ENCODE measurements around the gene NDUFS2.

- TF ChIP-seq, protein P1, sequence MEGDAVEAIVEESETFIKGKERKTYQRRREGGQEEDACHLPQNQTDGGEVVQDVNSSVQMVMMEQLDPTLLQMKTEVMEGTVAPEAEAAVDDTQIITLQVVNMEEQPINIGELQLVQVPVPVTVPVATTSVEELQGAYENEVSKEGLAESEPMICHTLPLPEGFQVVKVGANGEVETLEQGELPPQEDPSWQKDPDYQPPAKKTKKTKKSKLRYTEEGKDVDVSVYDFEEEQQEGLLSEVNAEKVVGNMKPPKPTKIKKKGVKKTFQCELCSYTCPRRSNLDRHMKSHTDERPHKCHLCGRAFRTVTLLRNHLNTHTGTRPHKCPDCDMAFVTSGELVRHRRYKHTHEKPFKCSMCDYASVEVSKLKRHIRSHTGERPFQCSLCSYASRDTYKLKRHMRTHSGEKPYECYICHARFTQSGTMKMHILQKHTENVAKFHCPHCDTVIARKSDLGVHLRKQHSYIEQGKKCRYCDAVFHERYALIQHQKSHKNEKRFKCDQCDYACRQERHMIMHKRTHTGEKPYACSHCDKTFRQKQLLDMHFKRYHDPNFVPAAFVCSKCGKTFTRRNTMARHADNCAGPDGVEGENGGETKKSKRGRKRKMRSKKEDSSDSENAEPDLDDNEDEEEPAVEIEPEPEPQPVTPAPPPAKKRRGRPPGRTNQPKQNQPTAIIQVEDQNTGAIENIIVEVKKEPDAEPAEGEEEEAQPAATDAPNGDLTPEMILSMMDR (IDR thresholded peaks at IDR 0.05), result no peak
- TF ChIP-seq POLR2AphosphoS5 (IDR thresholded peaks at IDR 0.05; ENCODE audit: low read depth, low read length) (no peak), SIN3A (IDR thresholded peaks at IDR 0.05; ENCODE audit: borderline replicate concordance, insufficient read depth, low read depth, low read length) (no peak), TCF7L2 (IDR thresholded peaks at IDR 0.05; ENCODE audit: low read depth, low read length) (no peak)
- TF ChIP-seq, protein P2, sequence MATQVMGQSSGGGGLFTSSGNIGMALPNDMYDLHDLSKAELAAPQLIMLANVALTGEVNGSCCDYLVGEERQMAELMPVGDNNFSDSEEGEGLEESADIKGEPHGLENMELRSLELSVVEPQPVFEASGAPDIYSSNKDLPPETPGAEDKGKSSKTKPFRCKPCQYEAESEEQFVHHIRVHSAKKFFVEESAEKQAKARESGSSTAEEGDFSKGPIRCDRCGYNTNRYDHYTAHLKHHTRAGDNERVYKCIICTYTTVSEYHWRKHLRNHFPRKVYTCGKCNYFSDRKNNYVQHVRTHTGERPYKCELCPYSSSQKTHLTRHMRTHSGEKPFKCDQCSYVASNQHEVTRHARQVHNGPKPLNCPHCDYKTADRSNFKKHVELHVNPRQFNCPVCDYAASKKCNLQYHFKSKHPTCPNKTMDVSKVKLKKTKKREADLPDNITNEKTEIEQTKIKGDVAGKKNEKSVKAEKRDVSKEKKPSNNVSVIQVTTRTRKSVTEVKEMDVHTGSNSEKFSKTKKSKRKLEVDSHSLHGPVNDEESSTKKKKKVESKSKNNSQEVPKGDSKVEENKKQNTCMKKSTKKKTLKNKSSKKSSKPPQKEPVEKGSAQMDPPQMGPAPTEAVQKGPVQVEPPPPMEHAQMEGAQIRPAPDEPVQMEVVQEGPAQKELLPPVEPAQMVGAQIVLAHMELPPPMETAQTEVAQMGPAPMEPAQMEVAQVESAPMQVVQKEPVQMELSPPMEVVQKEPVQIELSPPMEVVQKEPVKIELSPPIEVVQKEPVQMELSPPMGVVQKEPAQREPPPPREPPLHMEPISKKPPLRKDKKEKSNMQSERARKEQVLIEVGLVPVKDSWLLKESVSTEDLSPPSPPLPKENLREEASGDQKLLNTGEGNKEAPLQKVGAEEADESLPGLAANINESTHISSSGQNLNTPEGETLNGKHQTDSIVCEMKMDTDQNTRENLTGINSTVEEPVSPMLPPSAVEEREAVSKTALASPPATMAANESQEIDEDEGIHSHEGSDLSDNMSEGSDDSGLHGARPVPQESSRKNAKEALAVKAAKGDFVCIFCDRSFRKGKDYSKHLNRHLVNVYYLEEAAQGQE (IDR thresholded peaks at IDR 0.05; ENCODE audit: insufficient read depth in 1 of 2, low read depth in 2 of 2, low read length in 1 of 2), result no peak
These were observed 17.8 kb downstream of the NDUFS2 start for GRCh38 chr1:161220002-161220401.
